Immature natural killer cell (primary cell): ENCODE results near the gene R3HDM4. TPM values are rescaled to one million over a fixed set of nuclear protein-coding genes. Genes with fewer than 3 reads are reported as not detected.

Experiments
- DNase-seq, 3 donors: peaks; one replicate each; pipeline ENCODE4 v3.0.0; 2022; ENCODE audit warnings: mixed read lengths in 1 of 3
- H3K27ac Mint-ChIP-seq, 6 donors: one replicate each; pipeline ENCODE4 v1.8.0; 2020; ENCODE audit warnings: mixed read lengths in 6 of 6, mild to moderate bottlenecking in 5 of 6, inconsistent platforms in 4 of 6, moderate library complexity in 3 of 6
- H3K27me3 Mint-ChIP-seq, 3 donors: one replicate each; pipeline ENCODE4 v1.8.0; 2020 to 2021; ENCODE audit warnings: low read depth in 3 of 3, mild to moderate bottlenecking in 3 of 3, mixed read lengths in 3 of 3, moderate library complexity in 3 of 3, inconsistent platforms in 1 of 3
- H3K36me3 Mint-ChIP-seq, 3 donors: one replicate each; pipeline ENCODE4 v1.8.0; 2020; ENCODE audit warnings: mixed read lengths in 3 of 3, inconsistent platforms in 2 of 3, mild to moderate bottlenecking in 2 of 3
- H3K4me1 Mint-ChIP-seq, 2 donors: one replicate each; pipeline ENCODE4 v1.8.0; 2020; ENCODE audit warnings: inconsistent platforms in 2 of 2, mild to moderate bottlenecking in 2 of 2, mixed read lengths in 2 of 2, moderate library complexity in 1 of 2
- H3K4me3 Mint-ChIP-seq, 5 donors: one replicate each; pipeline ENCODE4 v1.8.0; 2020; ENCODE audit warnings: mild to moderate bottlenecking in 5 of 5, mixed read lengths in 5 of 5, inconsistent platforms in 3 of 5, moderate library complexity in 3 of 5
- H3K9me3 Mint-ChIP-seq, 6 donors: one replicate each; pipeline ENCODE4 v1.8.0; 2020; ENCODE audit warnings: mild to moderate bottlenecking in 6 of 6, mixed read lengths in 6 of 6, inconsistent platforms in 4 of 6, moderate library complexity in 3 of 6
- polyA plus RNA-seq, 3 donors: library from polyadenylated mRNA; unstranded; fragments of 300-500 nt; fragmentation: Illumina TruSeq; gene quantifications; one replicate each; pipeline ENCODE4 v1.2.3, GENCODE V29; 2021

The R3HDM4 gene
- polyA plus RNA-seq, 3 donors from 2014 or later, result 83.5 to 146 (median 85.8) TPM

DNA sequence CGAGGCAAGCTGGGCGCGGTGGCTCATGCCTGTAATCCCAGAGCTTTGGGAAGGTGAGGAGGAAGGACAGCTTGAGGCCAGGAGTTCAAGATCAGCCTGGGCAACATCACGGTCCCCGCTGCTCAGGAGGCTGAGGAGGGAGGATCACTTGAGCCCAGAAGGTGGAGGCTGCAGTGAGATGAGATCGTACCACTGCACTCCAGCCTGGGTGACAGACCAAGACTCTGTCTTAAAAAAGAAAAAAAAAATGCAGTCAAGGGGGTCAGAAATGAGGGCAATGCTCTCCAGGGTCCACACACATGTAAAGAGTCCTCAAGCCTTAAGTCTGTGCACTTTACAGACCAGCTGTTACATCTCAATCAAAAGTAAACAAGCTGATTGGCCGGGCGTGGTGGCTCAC lies 8.5 kb downstream of the R3HDM4 start:
- no peaks in the 10 kb centered on the region for H3K36me3 Mint-ChIP-seq
- peaks cover 0 to 4% (median 2%) of the 10 kb centered on the region in 3 donors for H3K27me3 Mint-ChIP-seq
- H3K27ac Mint-ChIP-seq, result no peak overlapping the region
- H3K4me1 Mint-ChIP-seq, result peaks cover 13 to 17% of the 10 kb centered on the region in 2 donors
- no peaks in the 10 kb centered on the region for H3K9me3 Mint-ChIP-seq
- H3K4me3 Mint-ChIP-seq, result no peak overlapping the region
- DNase-seq, result no peak

DNA sequence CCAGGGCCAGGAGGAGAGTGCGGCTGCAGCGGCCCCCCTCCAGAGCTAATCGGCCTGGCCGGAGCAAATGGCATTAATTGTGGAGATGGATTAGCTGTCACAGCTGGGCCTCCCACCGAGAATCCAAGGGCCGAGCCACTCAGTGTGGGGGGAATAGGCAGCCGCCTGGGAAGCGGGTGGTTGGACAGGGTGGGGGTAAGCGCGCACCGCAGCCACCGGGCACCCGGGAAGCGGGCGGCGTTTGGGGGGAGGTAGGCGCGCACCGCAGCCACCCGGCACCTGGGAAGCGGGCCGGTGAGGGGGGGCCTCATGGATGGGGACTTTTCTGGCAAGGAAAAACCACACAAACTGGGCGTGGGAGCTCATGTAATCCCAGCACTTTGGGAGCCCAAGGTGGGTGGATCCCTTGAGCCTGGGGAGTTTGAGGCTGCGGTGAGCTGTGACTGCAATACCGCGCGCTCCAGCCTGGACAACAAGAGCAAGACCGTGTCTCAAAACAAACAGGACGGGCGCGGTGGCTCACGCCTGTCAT lies 9.7 kb downstream of the R3HDM4 start:
- Mint-ChIP-seq H3K27me3 (peaks cover 0 to 2% (median 0%) of the 10 kb centered on the region in 3 donors), H3K9me3 (no peaks in the 10 kb centered on the region), H3K36me3 (no peaks in the 10 kb centered on the region), H3K4me3 (no peak overlapping the region), H3K4me1 (peaks cover under 1 to 5% of the 10 kb centered on the region in 2 donors), H3K27ac (no peak overlapping the region)
- DNase-seq, result no peak

- DNase-seq, result no peak
- Mint-ChIP-seq H3K27me3 (peaks cover 0 to 2% (median 0%) of the 10 kb centered on the region in 3 donors), H3K4me3 (no peak overlapping the region), H3K9me3 (no peaks in the 10 kb centered on the region), H3K36me3 (no peaks in the 10 kb centered on the region), H3K4me1 (peaks cover 0 to 5% of the 10 kb centered on the region in 2 donors), H3K27ac (peak overlapping the region in 2 of 6 donors; percentile 17 to 50)
Observed at GRCh38 chr19:902446-903226, 10.4 kb downstream of the R3HDM4 start.

GRCh38 chr19:902093-902370 lies 11.0 kb downstream of the R3HDM4 start:
- Mint-ChIP-seq H3K9me3 (no peaks in the 10 kb centered on the region), H3K27me3 (peaks cover 0 to 2% (median 0%) of the 10 kb centered on the region in 3 donors), H3K36me3 (no peaks in the 10 kb centered on the region), H3K27ac (no peak overlapping the region), H3K4me1 (peaks cover 0 to 3% of the 10 kb centered on the region in 2 donors), H3K4me3 (no peak overlapping the region)
- no peak for DNase-seq

- H3K4me3 Mint-ChIP-seq, result no peak overlapping the region
- no peaks in the 10 kb centered on the region for H3K36me3 Mint-ChIP-seq
- peaks cover 0 to 6% (median 0%) of the 10 kb centered on the region in 3 donors for H3K27me3 Mint-ChIP-seq
- no peak overlapping the region for H3K27ac Mint-ChIP-seq
- no peak for DNase-seq
- H3K9me3 Mint-ChIP-seq, result no peaks in the 10 kb centered on the region
- peaks cover 0 to 2% of the 10 kb centered on the region in 2 donors for H3K4me1 Mint-ChIP-seq
Observed at GRCh38 chr19:901216-902092, 11.6 kb downstream of the R3HDM4 start.

DNA sequence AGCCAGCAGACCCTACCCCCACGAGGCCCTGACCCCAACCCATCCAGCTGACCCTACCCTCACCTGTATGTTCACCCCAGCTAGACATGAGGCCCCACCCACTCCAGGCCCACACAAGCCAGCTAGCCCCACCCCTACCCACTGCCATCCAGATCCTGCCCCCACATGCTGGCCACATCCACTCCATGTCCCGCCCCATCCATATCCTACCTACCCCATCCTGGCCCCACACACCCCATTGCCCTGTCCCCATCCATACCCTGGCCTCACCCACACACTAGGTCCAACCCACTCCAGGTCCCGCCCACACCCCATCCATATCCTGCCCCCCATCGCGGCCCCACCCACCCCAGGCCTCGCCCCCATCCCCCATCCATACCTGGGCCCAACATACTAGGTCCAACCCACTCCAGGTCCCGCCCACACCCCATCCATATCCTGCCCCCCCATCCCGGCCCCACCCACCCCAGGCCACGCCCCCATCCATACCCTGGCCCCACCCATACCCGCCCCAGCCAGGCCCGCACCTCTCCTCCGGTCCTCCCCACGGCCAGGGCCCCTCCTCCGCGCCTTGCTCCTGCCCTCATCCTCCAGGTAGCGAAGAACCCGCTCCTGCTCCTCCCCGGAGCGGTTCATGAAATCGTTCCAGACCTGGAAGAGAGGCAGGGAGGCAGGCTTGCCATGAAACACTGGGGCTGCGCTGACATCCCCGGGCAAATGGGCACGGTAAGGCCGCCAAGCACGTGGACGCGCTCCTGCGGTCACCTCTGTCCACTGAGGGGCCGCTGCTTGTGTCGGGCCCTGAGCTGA lies 12.5 kb downstream of the R3HDM4 start:
- Mint-ChIP-seq H3K4me1 (peaks cover 0 to 2% of the 10 kb centered on the region in 2 donors), H3K4me3 (no peak overlapping the region), H3K27ac (no peak overlapping the region), H3K27me3 (peaks cover 0 to 7% (median 0%) of the 10 kb centered on the region in 3 donors), H3K9me3 (no peaks in the 10 kb centered on the region), H3K36me3 (no peaks in the 10 kb centered on the region)
- no peak for DNase-seq

GRCh38 chr19:900043-900301 lies 13.0 kb downstream of the R3HDM4 start:
- no peaks in the 10 kb centered on the region for H3K36me3 Mint-ChIP-seq
- no peaks in the 10 kb centered on the region for H3K9me3 Mint-ChIP-seq
- H3K4me3 Mint-ChIP-seq, result no peak overlapping the region
- H3K27ac Mint-ChIP-seq, result no peak overlapping the region
- peaks cover 0 to 7% (median 0%) of the 10 kb centered on the region in 3 donors for H3K27me3 Mint-ChIP-seq
- peaks cover 0 to 2% of the 10 kb centered on the region in 2 donors for H3K4me1 Mint-ChIP-seq
- no peak for DNase-seq

DNA sequence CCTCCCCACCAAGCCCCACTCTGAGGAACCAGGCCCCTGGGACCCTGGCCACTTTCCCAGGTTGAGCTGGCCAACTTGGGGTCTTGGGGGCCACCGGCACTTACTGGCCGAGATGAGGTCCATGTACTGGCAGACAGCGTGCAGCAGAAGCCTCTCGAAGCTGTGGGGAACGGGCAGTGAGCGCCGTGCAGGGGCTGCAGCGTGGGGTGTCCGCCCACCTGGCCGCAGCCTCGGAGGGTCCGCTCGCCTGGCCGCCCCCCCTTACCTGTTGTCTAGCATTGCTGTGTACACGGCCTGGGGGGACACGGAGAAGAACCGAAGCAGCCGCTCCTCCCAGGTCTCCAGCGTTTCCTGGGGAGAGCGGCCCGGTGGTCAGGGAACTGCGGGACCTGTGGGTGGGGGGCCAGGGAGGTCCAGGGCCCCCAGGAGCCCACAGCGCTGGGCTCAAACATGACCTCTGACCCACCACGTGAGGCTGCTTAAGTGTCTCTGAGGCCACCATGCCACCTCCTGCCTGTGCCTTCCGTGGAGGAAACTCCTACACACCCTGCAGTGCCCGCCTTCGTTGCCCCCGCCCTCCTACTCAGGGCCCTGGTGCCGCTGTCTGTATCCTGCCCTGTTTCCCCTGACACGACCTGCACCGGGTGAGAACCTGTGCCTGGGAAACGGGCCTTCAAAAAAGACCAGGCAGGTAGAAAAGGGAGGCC lies 13.5 kb downstream of the R3HDM4 start:
- no peak overlapping the region for H3K27ac Mint-ChIP-seq
- peaks cover 0 to 7% (median 0%) of the 10 kb centered on the region in 3 donors for H3K27me3 Mint-ChIP-seq
- no peaks in the 10 kb centered on the region for H3K36me3 Mint-ChIP-seq
- no peak for DNase-seq
- no peak overlapping the region for H3K4me3 Mint-ChIP-seq
- peaks cover 0 to 2% of the 10 kb centered on the region in 2 donors for H3K4me1 Mint-ChIP-seq
- no peaks in the 10 kb centered on the region for H3K9me3 Mint-ChIP-seq

DNA sequence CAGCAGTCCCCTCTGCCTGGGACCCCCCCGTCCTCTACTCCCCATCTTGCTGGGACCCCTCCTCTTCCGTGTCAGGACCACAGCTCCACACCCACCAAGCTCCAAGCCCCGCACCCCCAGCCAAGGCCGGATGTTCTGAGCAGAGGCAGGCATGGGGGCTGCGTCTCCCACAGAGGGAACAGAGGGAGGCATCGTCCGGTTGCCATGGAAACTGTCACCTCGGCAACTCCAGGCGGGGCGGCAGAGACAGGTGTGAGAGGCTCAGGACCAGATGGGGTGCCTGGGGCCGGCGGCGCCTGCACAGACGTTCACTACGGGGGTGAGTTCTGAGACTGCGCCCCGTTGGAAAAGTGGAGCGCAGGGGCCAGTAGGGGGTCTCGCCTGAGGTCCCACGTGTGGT lies 14.4 kb downstream of the R3HDM4 start:
- H3K36me3 Mint-ChIP-seq, result no peaks in the 10 kb centered on the region
- no peak overlapping the region for H3K4me3 Mint-ChIP-seq
- H3K27ac Mint-ChIP-seq, result no peak overlapping the region
- no peak for DNase-seq
- no peaks in the 10 kb centered on the region for H3K9me3 Mint-ChIP-seq
- H3K27me3 Mint-ChIP-seq, result peaks cover 2 to 7% (median 3%) of the 10 kb centered on the region in 3 donors
- H3K4me1 Mint-ChIP-seq, result peaks cover under 1 to 3% of the 10 kb centered on the region in 2 donors

- DNase-seq, result no peak
- Mint-ChIP-seq H3K27ac (no peak overlapping the region), H3K36me3 (no peaks in the 10 kb centered on the region), H3K27me3 (peaks cover 7 to 14% (median 11%) of the 10 kb centered on the region in 3 donors), H3K4me1 (peaks cover 8 to 9% of the 10 kb centered on the region in 2 donors), H3K9me3 (no peaks in the 10 kb centered on the region), H3K4me3 (no peak overlapping the region)
Observed at GRCh38 chr19:897442-898039, 15.5 kb downstream of the R3HDM4 start.

GRCh38 chr19:896999-897398 lies 16.0 kb downstream of the R3HDM4 start:
- H3K36me3 Mint-ChIP-seq, result no peaks in the 10 kb centered on the region
- H3K27me3 Mint-ChIP-seq, result peaks cover 7 to 14% (median 11%) of the 10 kb centered on the region in 3 donors
- H3K4me3 Mint-ChIP-seq, result no peak overlapping the region
- H3K27ac Mint-ChIP-seq, result no peak overlapping the region
- H3K4me1 Mint-ChIP-seq, result peaks cover 8 to 13% of the 10 kb centered on the region in 2 donors
- DNase-seq, result no peak
- no peaks in the 10 kb centered on the region for H3K9me3 Mint-ChIP-seq

GRCh38 chr19:896434-896833 lies 16.6 kb downstream of the R3HDM4 start:
- H3K4me1 Mint-ChIP-seq, result peaks cover 8 to 13% of the 10 kb centered on the region in 2 donors
- H3K36me3 Mint-ChIP-seq, result no peaks in the 10 kb centered on the region
- H3K9me3 Mint-ChIP-seq, result no peaks in the 10 kb centered on the region
- DNase-seq, result no peak
- H3K4me3 Mint-ChIP-seq, result no peak overlapping the region
- H3K27me3 Mint-ChIP-seq, result peaks cover 7 to 14% (median 11%) of the 10 kb centered on the region in 3 donors
- peak overlapping the region in 1 of 6 donors; percentile 8 for H3K27ac Mint-ChIP-seq
